Hematopoietic multipotent progenitor cell treated with erythropoietin and hydrocortisone succinate and interleukin-3 and kit ligand, for 8 days (in vitro differentiated cells): ENCODE data around the gene CD209.

Experiments used
- DNase-seq: peaks from one replicate; pipeline ENCODE4 v3.0.0-alpha.2; 2015

Gene CD209

GRCh38 chr19:7736148-7736547, 11.2 kb downstream of the CD209 start:
- DNase-seq = no peak

- no peak for DNase-seq
These were observed 12.8 kb downstream of the CD209 start for GRCh38 chr19:7734220-7735203.

GRCh38 chr19:7733376-7733775, 14.0 kb downstream of the CD209 start:
- DNase-seq = no peak

- no peak for DNase-seq
These were observed 15.3 kb downstream of the CD209 start, which contains the start of gene CLEC4G for GRCh38 chr19:7732045-7732444. CLEC4G (minus strand) TSS chr19:7732110; CDS start chr19:7732102, 8 bp downstream.

GRCh38 chr19:7731615-7732014, 15.7 kb downstream of the CD209 start:
- DNase-seq = no peak

- DNase-seq = no peak
These were observed 16.1 kb downstream of the CD209 start for GRCh38 chr19:7731218-7731595.

GRCh38 chr19:7730286-7731217, 16.8 kb downstream of the CD209 start:
- DNase-seq = no peak

- DNase-seq = no peak
These were observed 17.5 kb downstream of the CD209 start for GRCh38 chr19:7729831-7730285.

- DNase-seq = no peak
These were observed 18.1 kb downstream of the CD209 start for GRCh38 chr19:7729211-7729610.

GRCh38 chr19:7725791-7726190, 21.5 kb downstream of the CD209 start:
- DNase-seq = no peak

- DNase-seq = no peak
These were observed 25.1 kb downstream of the CD209 start for GRCh38 chr19:7722231-7722651.

- DNase-seq = no peak
These were observed 27.0 kb downstream of the CD209 start for GRCh38 chr19:7720351-7720750.

- no peak for DNase-seq
These were observed 28.7 kb downstream of the CD209 start for GRCh38 chr19:7718668-7719067.

GRCh38 chr19:7716762-7717161, 30.6 kb downstream of the CD209 start:
- DNase-seq = no peak

GRCh38 chr19:7715671-7716070, 31.7 kb downstream of the CD209 start:
- DNase-seq = no peak

- DNase-seq = no peak
These were observed 36.7 kb downstream of the CD209 start for GRCh38 chr19:7710616-7711015.

GRCh38 chr19:7709932-7710460, 37.3 kb downstream of the CD209 start:
- no peak for DNase-seq

- DNase-seq = no peak
These were observed 40.3 kb downstream of the CD209 start for GRCh38 chr19:7706955-7707456.

- no peak for DNase-seq
These were observed 41.0 kb downstream of the CD209 start for GRCh38 chr19:7706188-7706954.

GRCh38 chr19:7705387-7706187, 41.7 kb downstream of the CD209 start:
- no peak for DNase-seq
